K562 (cell line): ENCODE results near the gene CRTC3. TPM values are rescaled to one million over a fixed set of nuclear protein-coding genes. Genes with fewer than 3 reads are reported as not detected.

ENCODE experiments used
- FOXM1 ChIP-seq, 2 experiments: fragments of 450-650 bp in 1 of 2; sonication (generic) in 1 of 2; formaldehyde crosslinking in 1 of 2; IDR thresholded peaks; 2 replicates each; pipeline versions ENCODE4 v1.6.1 to v1.9.0; 2017 to 2022; ENCODE audit warnings: low read depth in 2 of 2, mild to moderate bottlenecking in 2 of 2, missing genetic modification reagents in 1 of 2, moderate library complexity in 1 of 2
- POLR2B ChIP-seq: fragments of 450-650 bp; IDR thresholded peaks from 2 replicates; pipeline ENCODE4 v1.6.1; 2018; ENCODE audit warnings: low read depth; ENCODE audit not compliant: partially characterized antibody
- RHOXF2B ChIP-seq: fragments of 250-450 bp; sonication (Bioruptor Pico); conservative IDR thresholded peaks from 2 replicates; pipeline ENCODE4 v1.5.1; 2021
- ZNF121 ChIP-seq: sonication (generic); formaldehyde crosslinking; conservative IDR thresholded peaks from 2 replicates; pipeline ENCODE4 v1.8.0; 2022; ENCODE audit warnings: missing genetic modification reagents
- polyA plus RNA-seq, 8 experiments: library from polyadenylated mRNA; depleted of rRNA in 4 of 8; stranded (reverse) in 5 of 8; unstranded in 3 of 8; fragments of >200 nt; fragmentation: Nextera tagmentation in 2 of 8; fragmentation: Illumina TruSeq in 1 of 8; extraction: Ambion mirVana in 2 of 8; extraction: Trizol in 1 of 8; gene quantifications; 2 replicates each; pipeline versions ENCODE4 v1.2.1 to v1.2.3, GENCODE V29; 2011 to 2014; ENCODE audit warnings: inconsistent platforms in 1 of 8, missing spikeins in 1 of 8
- total RNA-seq, 7 experiments: library from RNA; depleted of rRNA in 6 of 7; stranded (reverse); fragments of >200 nt in 6 of 7; fragmentation: Illumina TruSeq in 2 of 7; extraction: Trizol in 2 of 7; gene quantifications; 2 replicates each; pipeline versions ENCODE4 v1.2.1 to v1.2.3, GENCODE V29; 2011 to 2021; ENCODE audit warnings: low replicate concordance in 1 of 7
- TF ChIP-seq, protein P1 (sequence below), 2 experiments: fragments of 450-650 bp in 1 of 2; sonication (generic) in 1 of 2; formaldehyde crosslinking in 1 of 2; IDR thresholded peaks; 2 replicates each; pipeline versions ENCODE4 v1.7.1 to v1.9.0; 2016 to 2022; ENCODE audit warnings: inconsistent platforms in 1 of 2, mild to moderate bottlenecking in 1 of 2, missing genetic modification reagents in 1 of 2
- TF ChIP-seq, protein P2 (sequence below): fragments of 250-450 bp; sonication (Bioruptor Pico); IDR thresholded peaks from 2 replicates; pipeline ENCODE4 v1.9.0; 2021; ENCODE audit warnings: mild to moderate bottlenecking, inconsistent platforms
- TF ChIP-seq, protein P3 (sequence below): sonication (generic); formaldehyde crosslinking; IDR thresholded peaks from 2 replicates; pipeline ENCODE4 v1.8.0; 2022; ENCODE audit warnings: mild to moderate bottlenecking, missing genetic modification reagents

Gene CRTC3
- total and polyA plus RNA-seq, 9 of the 15 experiments (the other 6 are each of a cell fraction or from before 2014, with no cell fraction given), result 1.2 to 19.0 (median 11.6) TPM

DNA sequence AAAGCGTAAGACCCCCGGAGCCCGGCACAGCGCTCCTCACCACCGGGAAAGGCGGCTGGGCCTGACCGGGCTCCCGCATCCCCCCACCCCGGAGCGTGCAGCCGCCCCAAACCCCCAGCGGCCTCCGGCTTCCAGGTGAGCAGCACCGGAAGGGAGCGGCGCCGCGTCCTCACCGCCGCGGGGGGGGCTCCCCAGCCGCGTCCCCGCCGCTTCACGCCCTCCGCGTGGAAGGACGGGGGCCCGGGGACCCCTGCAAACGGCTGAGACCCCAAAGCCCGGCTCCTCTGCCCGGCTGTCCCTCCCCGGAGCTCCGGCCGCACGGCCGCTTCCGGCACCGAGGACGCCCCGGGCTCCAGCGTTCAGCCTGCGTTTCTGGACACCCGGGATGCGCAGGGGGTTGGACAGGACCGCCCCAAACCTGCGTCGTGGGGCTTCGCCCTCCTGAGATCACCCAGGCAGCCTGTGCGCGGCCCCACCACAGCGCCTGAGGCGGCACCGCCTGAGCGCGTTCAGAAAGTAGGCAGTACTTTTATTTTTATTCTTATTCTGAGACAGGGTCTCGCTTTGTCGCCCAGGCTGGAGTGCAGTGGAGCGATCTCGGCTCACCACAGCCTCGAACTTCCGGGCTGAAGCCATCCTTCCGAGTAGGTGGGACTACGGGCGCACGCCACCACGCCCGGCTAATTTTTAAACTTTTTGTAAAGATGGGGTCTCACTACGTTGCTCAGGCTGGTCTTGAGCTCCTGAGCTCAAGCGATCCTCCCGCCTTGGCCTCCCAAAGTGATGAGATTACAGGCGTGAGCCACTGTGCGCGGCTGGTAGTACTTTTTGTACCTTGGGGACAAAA is 135.8 kb downstream of the CRTC3 start (continued):
- TF ChIP-seq, protein P1, sequence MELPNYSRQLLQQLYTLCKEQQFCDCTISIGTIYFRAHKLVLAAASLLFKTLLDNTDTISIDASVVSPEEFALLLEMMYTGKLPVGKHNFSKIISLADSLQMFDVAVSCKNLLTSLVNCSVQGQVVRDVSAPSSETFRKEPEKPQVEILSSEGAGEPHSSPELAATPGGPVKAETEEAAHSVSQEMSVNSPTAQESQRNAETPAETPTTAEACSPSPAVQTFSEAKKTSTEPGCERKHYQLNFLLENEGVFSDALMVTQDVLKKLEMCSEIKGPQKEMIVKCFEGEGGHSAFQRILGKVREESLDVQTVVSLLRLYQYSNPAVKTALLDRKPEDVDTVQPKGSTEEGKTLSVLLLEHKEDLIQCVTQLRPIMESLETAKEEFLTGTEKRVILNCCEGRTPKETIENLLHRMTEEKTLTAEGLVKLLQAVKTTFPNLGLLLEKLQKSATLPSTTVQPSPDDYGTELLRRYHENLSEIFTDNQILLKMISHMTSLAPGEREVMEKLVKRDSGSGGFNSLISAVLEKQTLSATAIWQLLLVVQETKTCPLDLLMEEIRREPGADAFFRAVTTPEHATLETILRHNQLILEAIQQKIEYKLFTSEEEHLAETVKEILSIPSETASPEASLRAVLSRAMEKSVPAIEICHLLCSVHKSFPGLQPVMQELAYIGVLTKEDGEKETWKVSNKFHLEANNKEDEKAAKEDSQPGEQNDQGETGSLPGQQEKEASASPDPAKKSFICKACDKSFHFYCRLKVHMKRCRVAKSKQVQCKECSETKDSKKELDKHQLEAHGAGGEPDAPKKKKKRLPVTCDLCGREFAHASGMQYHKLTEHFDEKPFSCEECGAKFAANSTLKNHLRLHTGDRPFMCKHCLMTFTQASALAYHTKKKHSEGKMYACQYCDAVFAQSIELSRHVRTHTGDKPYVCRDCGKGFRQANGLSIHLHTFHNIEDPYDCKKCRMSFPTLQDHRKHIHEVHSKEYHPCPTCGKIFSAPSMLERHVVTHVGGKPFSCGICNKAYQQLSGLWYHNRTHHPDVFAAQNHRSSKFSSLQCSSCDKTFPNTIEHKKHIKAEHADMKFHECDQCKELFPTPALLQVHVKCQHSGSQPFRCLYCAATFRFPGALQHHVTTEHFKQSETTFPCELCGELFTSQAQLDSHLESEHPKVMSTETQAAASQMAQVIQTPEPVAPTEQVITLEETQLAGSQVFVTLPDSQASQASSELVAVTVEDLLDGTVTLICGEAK (IDR thresholded peaks at IDR 0.05), result peak; percentile 47
- TF ChIP-seq, protein P1 (CRISPR knock-in tag; IDR thresholded peaks at IDR 0.05), result no peak
- TF ChIP-seq POLR2B (peak; percentile 32), RHOXF2B (CRISPR knock-in tag) (no peak), FOXM1 (IDR thresholded peaks at IDR 0.05; ENCODE audit: low read depth) (peak; percentile 18; the same call in 1 of the 2 replicates), FOXM1 (CRISPR knock-in tag; IDR thresholded peaks at IDR 0.05; ENCODE audit: low read depth) (no peak), ZNF121 (peak; percentile 55)
- TF ChIP-seq, protein P2, sequence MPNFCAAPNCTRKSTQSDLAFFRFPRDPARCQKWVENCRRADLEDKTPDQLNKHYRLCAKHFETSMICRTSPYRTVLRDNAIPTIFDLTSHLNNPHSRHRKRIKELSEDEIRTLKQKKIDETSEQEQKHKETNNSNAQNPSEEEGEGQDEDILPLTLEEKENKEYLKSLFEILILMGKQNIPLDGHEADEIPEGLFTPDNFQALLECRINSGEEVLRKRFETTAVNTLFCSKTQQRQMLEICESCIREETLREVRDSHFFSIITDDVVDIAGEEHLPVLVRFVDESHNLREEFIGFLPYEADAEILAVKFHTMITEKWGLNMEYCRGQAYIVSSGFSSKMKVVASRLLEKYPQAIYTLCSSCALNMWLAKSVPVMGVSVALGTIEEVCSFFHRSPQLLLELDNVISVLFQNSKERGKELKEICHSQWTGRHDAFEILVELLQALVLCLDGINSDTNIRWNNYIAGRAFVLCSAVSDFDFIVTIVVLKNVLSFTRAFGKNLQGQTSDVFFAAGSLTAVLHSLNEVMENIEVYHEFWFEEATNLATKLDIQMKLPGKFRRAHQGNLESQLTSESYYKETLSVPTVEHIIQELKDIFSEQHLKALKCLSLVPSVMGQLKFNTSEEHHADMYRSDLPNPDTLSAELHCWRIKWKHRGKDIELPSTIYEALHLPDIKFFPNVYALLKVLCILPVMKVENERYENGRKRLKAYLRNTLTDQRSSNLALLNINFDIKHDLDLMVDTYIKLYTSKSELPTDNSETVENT (CRISPR knock-in tag), result peak; percentile 58; the same call in 1 of the 2 replicates
- TF ChIP-seq, protein P3, sequence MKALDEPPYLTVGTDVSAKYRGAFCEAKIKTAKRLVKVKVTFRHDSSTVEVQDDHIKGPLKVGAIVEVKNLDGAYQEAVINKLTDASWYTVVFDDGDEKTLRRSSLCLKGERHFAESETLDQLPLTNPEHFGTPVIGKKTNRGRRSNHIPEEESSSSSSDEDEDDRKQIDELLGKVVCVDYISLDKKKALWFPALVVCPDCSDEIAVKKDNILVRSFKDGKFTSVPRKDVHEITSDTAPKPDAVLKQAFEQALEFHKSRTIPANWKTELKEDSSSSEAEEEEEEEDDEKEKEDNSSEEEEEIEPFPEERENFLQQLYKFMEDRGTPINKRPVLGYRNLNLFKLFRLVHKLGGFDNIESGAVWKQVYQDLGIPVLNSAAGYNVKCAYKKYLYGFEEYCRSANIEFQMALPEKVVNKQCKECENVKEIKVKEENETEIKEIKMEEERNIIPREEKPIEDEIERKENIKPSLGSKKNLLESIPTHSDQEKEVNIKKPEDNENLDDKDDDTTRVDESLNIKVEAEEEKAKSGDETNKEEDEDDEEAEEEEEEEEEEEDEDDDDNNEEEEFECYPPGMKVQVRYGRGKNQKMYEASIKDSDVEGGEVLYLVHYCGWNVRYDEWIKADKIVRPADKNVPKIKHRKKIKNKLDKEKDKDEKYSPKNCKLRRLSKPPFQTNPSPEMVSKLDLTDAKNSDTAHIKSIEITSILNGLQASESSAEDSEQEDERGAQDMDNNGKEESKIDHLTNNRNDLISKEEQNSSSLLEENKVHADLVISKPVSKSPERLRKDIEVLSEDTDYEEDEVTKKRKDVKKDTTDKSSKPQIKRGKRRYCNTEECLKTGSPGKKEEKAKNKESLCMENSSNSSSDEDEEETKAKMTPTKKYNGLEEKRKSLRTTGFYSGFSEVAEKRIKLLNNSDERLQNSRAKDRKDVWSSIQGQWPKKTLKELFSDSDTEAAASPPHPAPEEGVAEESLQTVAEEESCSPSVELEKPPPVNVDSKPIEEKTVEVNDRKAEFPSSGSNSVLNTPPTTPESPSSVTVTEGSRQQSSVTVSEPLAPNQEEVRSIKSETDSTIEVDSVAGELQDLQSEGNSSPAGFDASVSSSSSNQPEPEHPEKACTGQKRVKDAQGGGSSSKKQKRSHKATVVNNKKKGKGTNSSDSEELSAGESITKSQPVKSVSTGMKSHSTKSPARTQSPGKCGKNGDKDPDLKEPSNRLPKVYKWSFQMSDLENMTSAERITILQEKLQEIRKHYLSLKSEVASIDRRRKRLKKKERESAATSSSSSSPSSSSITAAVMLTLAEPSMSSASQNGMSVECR, result peak; percentile 47; the same call in 1 of the 2 replicates
